ENCODE measurements around the gene EXT2.

The EXT2 gene

DNA sequence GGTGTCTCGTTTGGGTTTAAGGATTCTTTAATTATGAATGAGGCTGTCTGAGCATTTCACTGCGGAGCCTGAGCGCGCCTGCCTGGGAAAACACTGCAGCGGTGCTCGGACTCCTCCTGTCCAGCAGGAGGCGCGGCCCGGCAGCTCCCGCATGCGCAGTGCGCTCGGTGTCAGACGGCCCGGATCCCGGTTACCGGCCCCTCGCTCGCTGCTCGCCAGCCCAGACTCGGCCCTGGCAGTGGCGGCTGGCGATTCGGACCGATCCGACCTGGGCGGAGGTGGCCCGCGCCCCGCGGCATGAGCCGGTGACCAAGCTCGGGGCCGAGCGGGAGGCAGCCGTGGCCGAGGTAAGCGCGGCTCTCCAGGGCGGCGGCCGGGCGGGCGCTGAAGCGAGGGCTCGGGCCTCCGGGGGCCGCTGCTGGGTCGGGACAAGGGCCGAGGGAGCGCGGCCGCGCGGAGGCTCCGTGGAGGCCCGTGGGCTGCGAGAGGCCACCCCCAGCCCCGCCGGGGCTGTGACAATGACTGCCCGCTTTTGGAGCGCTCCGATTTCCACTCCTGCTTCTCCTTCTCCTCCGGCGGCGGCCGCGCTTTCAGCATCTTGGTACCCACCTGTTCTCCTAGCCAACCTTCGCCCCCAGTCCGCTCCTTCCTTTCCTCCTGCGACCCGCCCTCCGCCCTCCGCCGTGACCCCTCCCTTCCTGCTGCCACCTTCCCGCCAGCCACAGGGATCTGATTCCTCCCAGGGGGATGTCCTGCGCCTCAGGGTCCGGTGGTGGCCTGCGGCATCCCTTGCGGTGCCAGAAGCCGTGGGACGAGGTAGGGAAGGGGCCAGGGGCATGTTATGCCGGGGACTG lies at the start of gene EXT2:
TSS of gene EXT2 (plus strand) at position 173 of the 854 bp plus-strand sequence. CDS start 12,035 bp downstream, outside the sequence.
- DNase-seq: peak; percentile 85

DNA sequence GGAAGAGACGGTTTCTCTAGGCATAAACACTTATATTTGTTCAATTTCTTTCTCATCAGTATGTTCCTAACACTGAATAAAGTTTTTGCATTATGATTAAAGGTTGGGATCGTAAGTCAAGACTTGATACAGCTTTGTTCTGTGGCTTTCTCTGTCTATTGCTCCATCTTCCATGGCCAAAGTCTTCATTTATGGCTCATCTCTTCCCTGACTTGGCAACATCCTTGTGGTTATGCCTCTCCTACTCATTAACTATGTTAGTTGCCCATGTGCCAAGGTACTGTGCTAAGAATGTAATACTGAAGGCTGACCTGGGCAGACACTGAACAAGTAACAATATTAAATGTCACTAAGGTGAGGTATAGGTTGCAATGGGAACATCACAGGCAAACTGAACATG lies 49.3 kb upstream of the EXT2 start:
- no peak for DNase-seq

DNA sequence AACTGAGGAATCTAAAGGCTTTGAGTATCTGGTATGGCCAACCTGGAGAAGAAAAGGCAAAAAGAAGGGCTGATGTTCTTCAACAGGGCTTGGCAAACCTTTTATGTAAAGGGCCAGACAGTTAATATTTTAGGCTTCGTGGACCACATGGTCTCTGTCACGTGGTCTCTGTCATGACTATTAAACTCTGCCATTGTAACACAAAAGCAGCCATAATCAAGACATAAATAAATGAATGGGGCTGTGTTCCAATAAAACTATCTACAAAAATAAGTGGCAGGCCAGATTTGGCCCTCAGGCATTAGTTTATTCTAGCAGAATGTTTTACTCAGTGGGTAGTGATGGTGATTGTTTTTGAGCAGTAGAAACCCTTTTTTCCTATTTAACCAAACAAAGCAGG lies 48.2 kb upstream of the EXT2 start:
- DNase-seq: no peak

DNA sequence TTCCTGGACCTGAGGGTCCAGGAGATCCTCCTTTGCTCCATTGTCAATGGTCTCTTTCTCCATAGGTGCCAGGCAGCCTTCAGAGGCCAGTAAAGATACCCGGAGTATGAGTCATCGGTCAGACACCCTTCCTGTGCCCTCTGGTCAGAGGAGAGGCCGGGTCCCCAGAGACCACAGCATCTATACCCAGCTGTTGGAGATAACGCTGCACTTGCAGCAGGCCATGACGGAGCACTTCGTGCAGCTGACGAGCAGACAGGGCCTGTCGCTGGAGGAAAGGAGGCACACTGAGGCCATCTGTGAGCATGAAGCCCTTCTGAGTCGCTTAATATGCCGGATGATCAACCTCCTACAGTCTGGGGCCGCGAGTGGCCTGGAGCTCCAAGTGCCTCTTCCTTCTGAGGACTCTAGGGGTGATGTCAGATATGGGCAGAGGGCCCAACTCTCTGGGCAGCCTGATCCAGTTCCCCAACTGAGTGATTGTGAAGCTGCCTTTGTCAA lies 47.5 kb upstream of the EXT2 start, which contains the start of gene ACCSL:
TSS of gene ACCSL (plus strand) at position 51 of the 501 bp plus-strand sequence. CDS start at position 107, 56 bp downstream.
- no peak for DNase-seq

DNA sequence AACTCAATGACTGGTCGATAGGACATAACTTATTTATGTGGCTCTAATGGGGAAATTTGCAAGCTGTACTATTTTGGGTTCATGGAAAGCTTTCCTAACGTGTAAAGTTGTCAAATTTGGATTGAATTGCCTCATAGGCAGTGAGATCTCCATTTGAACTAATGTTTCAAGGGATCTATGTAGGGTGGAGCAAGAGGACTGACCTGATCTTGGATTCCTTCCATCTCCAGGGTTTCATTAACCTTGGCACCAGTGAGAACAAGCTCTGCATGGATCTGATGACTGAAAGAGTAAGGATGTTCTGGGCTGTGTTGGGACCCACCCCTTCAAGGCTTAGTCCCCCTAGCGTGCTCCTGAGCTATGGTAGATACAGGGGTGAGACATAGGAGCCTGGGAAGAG lies 45.6 kb upstream of the EXT2 start:
- no peak for DNase-seq

DNA sequence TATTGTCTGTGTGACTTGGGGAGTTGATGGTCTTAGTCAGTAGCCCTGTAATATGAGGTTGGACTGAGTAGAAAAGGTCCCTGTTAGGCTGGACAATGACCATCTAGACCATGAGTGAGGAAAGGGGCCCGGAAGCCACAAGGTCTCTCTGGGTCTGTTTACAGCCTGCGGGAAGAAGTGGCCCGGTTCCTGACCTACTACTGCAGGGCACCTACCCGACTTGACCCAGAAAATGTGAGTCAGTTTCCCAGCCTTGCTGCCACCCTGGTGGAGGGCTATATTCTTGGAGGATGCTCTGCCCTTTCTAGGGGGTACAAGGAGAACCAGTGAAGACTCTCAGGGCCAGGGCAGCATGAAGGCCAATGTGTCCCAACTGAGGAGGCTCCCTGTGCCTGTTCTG lies 44.3 kb upstream of the EXT2 start:
- DNase-seq: no peak

DNA sequence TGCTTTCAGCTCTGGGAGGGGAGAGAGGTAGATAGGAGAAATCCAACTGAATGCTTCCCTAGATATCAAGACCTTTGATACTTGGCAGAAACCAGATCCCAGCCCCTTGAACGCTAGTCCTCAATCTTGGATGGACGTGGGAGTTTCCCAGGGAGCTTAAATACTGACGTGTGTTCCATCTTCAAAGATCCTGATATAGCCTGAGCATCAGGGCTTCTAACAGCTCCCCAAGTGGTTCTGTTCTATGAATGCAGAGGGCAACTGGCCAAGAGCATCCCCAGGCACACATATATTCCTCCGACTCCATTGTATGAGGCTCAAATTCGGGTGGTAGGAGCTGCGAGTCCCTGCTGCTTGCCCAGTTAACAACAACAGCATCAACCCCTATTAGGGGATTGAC lies 38.1 kb upstream of the EXT2 start:
- DNase-seq: no peak

DNA sequence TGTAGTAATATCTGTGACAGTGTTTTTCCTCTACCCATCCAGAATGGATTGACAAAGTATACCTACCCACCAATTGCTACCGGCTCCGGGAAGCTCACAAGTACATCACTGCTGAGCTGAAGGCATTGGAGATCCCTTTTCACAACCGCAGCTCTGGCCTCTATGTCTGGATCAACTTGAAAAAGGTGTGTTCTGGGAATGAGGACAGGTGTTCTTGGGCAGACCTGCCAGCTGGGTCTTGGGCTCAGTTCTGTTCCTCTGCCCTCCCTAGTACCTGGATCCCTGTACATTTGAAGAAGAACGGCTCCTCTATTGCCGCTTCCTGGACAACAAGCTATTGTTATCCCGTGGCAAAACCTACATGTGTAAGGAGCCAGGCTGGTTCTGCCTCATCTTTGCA lies 37.2 kb upstream of the EXT2 start:
- DNase-seq: no peak

DNA sequence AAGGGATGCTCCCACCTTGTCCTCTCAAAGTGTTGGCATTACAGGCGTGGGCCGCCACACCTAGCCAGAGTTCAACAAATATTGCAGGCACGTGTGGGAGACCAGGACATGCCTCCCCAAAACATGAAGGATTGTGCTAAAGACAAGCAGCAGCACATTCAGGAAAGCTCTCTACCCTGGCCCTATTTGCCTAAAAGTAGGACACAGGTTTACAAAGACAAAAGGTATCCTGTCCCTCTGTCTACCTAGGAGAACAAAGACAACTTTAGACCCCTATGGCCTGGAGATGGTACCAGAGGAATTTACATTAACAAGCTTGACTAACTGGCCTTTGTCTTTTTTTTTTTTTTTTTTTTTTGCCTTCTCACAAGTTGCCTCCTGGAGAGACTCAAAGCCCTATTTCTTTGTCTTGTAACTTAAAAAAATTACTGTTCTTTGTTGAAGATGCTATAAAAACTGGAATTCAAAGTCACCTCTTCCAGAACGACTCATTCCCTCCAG lies 30.3 kb upstream of the EXT2 start:
- DNase-seq: no peak

DNA sequence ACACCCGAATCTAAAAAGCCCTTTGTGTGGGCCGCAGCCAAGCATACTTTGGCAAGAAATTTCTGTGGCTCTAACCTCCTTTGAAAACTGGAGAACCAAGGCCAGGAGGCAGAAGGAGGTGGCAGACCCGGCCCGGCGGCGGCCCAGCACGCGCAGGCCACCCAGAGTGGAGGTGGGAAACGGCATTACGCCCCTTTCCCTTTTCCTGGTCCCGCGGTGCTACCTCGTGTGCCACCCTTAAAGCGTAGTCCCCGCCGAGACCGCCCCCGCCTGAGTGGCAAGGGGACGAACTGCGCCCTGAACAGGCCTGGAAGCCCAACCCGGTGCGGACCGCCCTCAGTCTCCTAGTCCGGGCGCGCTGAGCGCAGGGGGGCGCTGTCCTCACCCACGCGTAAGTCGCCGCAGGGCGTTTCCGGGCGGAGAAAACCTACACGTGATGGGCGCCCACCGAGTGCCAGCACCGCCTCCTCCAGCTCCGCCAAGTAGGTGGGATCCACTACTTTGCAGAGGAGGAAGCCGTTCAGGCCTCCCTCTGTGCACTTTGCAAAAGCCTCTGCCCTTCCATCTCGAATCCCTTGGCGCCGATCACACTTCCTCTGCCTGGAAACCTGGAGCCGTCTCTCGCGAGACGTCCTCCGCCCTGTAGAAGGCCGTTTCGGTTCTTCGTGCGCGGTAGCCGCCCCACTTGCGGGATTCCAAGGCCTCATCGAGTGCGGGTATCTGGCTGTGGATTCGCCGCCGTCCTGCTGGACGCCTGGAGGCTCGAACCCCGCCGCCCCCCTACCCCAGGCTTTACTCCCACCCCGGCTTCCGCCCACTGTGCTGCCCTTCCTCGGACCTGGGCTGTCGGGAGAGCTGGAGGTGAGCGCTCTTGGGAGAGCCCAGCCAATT lies 29.4 kb upstream of the EXT2 start, which contains the start of gene ACCS:
TSS of gene ACCS (plus strand) at position 430 of the 891 bp plus-strand sequence. CDS start 1,358 bp downstream, outside the sequence.
- DNase-seq: peak; percentile 84

DNA sequence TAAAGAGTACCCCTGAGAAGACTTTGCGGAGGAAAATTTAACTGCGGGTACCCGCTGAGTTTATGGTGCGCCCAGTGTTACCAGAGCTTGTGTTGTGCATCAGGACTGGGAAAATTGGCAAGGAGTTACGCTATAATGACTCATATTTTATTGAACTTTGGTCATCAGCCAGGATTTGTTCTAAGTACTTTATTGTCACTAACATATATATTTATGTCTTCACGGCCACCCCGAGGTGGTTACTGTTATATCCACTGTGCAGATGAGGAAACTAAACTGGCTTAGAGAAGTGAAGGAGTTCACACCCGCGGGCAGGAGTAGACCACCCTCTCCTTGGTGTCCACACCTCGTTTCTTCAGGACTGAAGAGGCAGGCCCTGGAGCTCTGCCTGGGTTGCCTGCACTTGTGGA lies 28.7 kb upstream of the EXT2 start:
- no peak for DNase-seq

DNA sequence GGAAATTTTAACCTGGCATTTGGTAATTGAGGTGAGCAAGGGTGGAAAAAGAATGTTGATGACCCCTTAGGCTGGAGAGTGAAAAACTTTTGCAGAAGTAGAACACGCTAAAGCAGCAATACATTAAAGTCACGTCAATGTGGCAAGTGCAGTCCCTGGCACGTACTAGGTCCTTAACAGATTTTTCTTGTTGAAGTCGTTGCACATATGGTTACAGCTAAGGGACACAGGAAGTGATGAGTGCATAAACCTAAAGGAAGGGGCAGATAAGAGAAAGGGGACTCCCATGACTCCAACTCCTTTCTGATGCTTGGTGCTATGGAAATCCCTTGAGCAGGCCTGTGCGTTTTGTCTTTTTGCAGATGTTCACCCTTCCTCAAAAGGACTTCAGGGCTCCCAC lies 28.2 kb upstream of the EXT2 start:
- DNase-seq: no peak

DNA sequence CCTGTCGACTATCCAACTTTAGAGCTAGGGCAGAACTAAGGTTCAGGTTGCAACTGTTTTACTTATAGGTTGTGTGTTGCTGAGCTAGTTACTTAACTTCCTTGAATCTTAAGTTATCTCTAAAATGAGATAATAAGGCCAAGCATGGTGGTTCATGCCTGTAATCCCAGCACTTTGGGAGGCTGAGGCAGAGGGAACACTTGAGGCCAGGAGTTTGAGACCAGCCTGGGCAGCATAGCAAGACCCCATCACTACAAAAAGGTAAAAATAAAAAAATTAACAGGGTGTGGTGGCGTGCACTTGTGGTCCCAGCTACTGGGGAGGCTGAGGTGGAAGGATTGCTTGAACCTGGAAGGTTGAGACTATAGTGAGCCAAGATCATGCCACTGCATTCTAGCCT lies 27.3 kb upstream of the EXT2 start:
- DNase-seq: no peak

DNA sequence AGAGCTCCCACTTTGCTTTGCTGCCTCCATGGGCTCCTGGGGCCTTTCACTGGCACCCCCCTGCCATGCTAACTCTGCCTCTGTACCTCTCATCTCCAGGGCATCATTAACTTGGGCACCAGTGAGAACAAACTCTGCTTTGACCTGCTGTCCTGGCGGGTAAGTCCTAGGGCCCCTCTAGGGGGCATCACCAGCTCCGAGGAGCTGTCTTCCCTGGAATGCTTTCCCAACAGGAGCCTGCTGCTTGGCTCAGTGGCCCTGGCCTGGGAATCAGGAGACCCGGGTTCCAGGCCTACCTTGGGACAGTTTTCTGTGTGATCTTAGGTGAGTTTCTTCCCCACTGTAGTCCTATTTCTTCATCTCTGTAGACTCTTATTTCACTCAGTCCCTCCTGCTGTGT lies 24.3 kb upstream of the EXT2 start:
- DNase-seq: no peak

DNA sequence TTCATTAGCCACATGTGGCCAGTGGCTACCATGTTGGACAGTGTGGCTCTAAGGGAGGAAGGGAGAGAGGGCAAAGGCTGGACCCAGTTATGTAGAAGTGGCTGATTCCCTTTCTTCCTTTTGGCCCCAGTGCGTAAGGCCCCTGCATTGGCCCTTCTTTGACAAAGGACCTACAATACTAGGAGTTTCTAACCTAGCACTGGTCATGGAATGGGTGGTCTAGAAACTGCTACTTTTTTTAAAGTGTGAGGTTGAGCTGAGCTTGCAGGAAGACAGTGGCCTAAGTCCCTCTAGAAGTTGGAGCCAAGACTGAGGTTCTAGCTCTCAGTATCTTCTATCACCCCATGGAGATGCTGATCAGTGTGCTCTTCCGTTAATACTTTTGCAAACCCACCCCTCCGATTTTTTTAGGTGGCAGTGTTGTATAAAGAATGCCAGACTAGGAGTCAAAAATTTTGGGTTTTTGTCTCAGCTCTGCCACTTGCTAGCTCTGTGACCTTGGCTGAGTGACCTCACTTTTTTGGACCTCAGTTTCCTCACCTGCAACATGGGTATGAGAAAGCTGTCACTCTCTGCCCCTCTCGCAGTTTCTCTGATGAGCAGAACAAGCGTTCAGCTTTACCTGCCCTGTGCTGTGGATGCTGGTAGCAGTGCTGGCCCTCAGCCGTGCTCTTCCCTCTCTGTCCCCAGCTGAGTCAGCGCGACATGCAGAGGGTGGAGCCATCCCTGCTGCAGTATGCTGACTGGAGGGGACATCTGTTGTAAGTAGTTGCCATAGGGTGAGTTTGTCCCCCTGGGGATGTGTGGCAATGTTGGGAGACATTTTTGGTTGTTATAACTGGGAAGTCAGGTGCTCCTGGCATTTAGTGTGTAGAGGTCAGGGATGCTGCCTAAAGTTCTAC lies 22.5 kb upstream of the EXT2 start:
- no peak for DNase-seq

DNA sequence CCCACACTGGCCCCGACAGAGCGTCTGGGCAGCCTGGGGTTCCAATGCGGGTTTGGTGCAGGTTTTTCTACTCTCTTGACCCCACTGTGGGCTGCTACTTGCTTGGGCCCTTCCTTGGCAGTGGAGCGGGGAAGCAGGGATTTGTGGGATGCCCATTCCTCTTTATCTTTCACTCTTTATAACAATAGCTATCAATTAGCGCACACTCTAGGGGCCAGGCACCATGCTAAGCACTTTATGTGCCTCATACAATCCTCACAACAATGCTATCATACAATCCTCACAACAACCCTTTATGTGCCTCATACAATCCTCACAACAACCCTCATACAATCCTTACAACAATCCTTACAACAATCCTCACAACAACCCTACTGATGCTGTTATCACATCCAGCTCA lies 16.7 kb upstream of the EXT2 start:
- DNase-seq: no peak

DNA sequence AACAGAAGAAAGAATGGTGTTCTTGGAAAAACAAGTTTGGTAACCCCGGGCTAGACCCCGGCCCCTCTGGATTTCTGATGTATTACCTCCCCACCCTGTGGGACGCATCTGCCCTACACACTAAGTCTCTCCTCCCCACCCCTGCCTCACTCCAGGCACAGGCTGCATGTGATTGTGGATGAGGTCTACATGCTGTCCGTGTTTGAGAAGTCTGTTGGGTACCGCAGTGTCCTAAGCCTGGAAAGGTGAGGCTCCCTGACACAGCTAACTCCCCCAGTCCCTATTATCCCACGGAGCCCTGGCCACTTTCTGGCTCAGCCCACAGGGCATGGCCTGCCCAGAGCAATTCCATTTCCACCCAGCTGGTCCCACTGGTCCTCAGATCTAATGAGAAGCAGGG lies 16.1 kb upstream of the EXT2 start:
- no peak for DNase-seq

DNA sequence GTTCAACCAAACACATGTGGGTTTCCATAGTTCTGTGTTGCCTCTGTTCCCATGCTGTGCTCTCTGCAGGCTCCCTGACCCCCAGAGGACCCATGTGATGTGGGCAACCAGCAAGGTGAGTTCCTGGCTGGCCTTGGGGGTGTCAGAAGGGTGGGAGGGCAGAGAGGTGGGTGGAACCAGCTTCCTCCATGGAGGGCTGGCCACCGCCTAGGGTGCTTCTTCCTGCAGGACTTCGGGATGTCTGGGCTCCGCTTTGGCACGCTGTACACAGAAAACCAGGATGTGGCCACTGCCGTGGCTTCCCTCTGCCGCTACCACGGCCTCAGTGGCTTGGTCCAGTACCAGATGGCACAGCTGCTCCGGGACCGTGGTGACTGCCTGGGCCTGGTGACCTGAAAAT lies 14.5 kb upstream of the EXT2 start:
- no peak for DNase-seq

DNA sequence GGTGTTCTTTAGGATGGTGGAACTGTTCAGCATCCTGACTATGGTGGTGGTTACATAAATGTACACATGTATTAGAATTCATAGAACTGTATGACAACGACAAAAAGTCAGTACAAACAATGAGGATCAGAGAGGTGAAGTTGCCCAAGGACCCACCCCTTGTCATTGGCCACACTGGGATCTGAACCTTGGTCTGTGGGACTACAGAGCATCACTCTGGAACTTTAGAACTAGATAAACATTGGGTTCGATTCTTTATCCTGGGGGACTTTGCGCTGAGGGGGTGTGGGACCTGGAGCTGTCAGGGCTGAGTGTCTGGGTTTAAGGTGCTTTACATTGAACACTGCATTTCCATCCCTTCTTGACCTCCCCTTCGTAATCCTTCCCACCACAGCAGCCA lies 12.8 kb upstream of the EXT2 start:
- no peak for DNase-seq

DNA sequence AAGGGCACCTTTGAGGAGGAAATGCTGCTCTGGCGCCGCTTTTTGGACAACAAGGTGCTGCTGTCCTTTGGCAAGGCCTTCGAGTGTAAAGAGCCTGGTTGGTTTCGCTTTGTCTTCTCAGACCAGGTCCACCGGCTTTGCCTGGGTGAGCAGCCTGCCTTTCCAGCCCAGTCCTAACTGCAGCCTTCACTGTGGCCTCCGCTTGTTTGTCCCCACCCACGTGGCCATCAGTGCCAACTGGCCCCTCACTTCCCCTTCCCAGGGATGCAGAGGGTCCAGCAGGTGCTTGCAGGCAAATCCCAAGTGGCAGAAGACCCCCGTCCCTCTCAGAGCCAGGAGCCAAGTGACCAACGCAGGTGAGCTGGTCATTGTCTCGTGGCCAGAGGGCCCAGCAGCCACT lies 12.0 kb upstream of the EXT2 start:
- no peak for DNase-seq

DNA sequence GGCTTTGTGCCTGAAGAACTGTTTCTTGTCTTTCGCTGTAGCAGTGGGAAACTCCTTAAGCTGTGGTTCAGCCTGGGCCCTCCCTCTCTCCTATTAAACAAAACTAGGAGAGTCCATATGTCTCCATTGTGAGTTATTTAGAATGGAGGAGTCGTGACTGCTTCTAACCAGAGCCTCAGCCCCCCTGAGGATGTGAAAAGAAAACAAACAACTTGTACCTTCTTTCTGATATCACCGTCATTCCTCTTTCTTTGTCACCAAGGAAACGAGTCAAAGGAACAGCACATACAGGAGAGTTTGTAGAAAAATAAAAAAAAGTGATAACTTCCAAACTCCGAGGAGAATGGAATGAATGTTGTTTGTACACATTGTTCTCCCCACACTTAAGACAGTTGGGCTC lies 11.6 kb upstream of the EXT2 start:
- no peak for DNase-seq

DNA sequence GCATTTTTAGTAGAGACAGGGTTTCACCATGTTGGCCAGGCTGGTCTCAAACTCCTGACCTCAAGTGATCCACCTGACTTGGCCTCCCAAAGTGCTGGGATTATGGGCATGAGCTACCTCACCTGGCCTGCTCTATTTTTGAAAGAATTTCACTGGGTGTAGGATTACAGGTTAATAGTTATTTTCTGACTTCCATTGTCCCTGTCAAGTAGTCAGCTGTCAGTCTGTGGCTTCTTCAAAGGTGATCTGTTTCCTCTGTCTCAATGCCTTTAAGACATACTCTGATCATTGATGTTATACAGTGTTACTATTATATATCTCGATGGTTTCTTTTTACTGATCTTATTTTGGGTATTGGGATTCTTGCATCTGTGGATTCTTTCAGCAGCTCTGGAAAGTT lies 10.1 kb upstream of the EXT2 start:
- no peak for DNase-seq

Measured in stimulated activated CD4-positive, alpha-beta T cell treated with anti-CD3 and anti-CD28 coated beads, Interleukin-4, amount 100 ng/mL, for 1 hour (primary cell).